ENCODE data around the gene KIAA0930. TPM values are rescaled to one million over a fixed set of nuclear protein-coding genes. Genes with fewer than 3 reads are reported as not detected.
"Not testable (repeated sequence)": the region's sequence is repeated elsewhere in the genome, so short reads cannot be mapped to it uniquely, and the experiment has no call there.

KIAA0930 gene
- total RNA-seq, 1 donor from 2014 or later: 89.2 TPM

- intact Hi-C loops (cut with DNase I): no loop called here
- no peak for ATAC-seq
- no peak for DNase-seq
- Histone ChIP-seq H3K4me3 (no peak overlapping the region), H3K27ac (no peak overlapping the region), H3K36me3 (no peaks in the 10 kb centered on the region), H3K9me3 (no peaks in the 10 kb centered on the region), H3K4me1 (peaks cover 23% of the 10 kb centered on the region), H3K27me3 (ENCODE audit: low read depth) (no peaks in the 10 kb centered on the region)
- no peak for TF ChIP-seq CTCF (IDR thresholded peaks at IDR 0.05)
Observed at GRCh38 chr22:45259754-45260394, 19.2 kb upstream of the KIAA0930 start.

GRCh38 chr22:45257941-45258340, 17.2 kb upstream of the KIAA0930 start:
- H3K4me1 ChIP-seq; H3K36me3 ChIP-seq; H3K4me3 ChIP-seq; H3K9me3 ChIP-seq; intact Hi-C loops (cut with DNase I); H3K27me3 ChIP-seq (ENCODE audit: low read depth); DNase-seq; H3K27ac ChIP-seq; ATAC-seq: not testable (repeated sequence)

- no peak for ATAC-seq
- Histone ChIP-seq H3K27ac (no peak overlapping the region), H3K27me3 (ENCODE audit: low read depth) (no peaks in the 10 kb centered on the region), H3K9me3 (no peaks in the 10 kb centered on the region), H3K36me3 (no peaks in the 10 kb centered on the region), H3K4me1 (no peaks in the 10 kb centered on the region), H3K4me3 (no peak overlapping the region)
- intact Hi-C loops (cut with DNase I): no loop called here
- no peak for TF ChIP-seq CTCF (IDR thresholded peaks at IDR 0.05)
- DNase-seq: no peak
Observed at GRCh38 chr22:45254789-45255278, 14.1 kb upstream of the KIAA0930 start.

GRCh38 chr22:45254388-45254787, 13.7 kb upstream of the KIAA0930 start:
- DNase-seq (no peak), ATAC-seq (no peak)
- intact Hi-C loops (cut with DNase I): no loop called here
- H3K4me3 ChIP-seq: no peak overlapping the region
- no peaks in the 10 kb centered on the region for H3K9me3 ChIP-seq
- no peak overlapping the region for H3K27ac ChIP-seq
- H3K36me3 ChIP-seq: no peaks in the 10 kb centered on the region
- no peaks in the 10 kb centered on the region for H3K27me3 ChIP-seq (ENCODE audit: low read depth)
- no peak for TF ChIP-seq CTCF (IDR thresholded peaks at IDR 0.05)
- no peaks in the 10 kb centered on the region for H3K4me1 ChIP-seq

- Histone ChIP-seq H3K4me1 (no peaks in the 10 kb centered on the region), H3K9me3 (no peaks in the 10 kb centered on the region), H3K4me3 (no peak overlapping the region), H3K36me3 (no peaks in the 10 kb centered on the region), H3K27ac (no peak overlapping the region), H3K27me3 (ENCODE audit: low read depth) (no peaks in the 10 kb centered on the region)
- peak in 1 of 2 donors; percentile 12 for ATAC-seq
- DNase-seq: no peak
- TF ChIP-seq CTCF (IDR thresholded peaks at IDR 0.05): no peak
- intact Hi-C loops (cut with DNase I): no loop called here
Observed at GRCh38 chr22:45253039-45253641, 12.4 kb upstream of the KIAA0930 start.

GRCh38 chr22:45251825-45252224, 11.1 kb upstream of the KIAA0930 start:
- ATAC-seq: no peak
- Histone ChIP-seq H3K27me3 (ENCODE audit: low read depth) (no peaks in the 10 kb centered on the region), H3K27ac (no peak overlapping the region), H3K4me3 (no peak overlapping the region), H3K4me1 (no peaks in the 10 kb centered on the region), H3K9me3 (no peaks in the 10 kb centered on the region), H3K36me3 (no peaks in the 10 kb centered on the region)
- DNase-seq: no peak
- intact Hi-C loops (cut with DNase I): no loop called here
- no peak for TF ChIP-seq CTCF (IDR thresholded peaks at IDR 0.05)

Measured in lower lobe of right lung (tissue), 2 donors.